ENCODE results near the gene NWD2. TPM values are rescaled to one million over a fixed set of nuclear protein-coding genes. Genes with fewer than 3 reads are reported as not detected.

Gene NWD2
- total and polyA plus RNA-seq, 12 donors, result under 0.01 to 0.91 (median 0.04) TPM; not detected in 4

- Histone ChIP-seq H3K27ac (no peak overlapping the region), H3K4me3 (no peak overlapping the region), H3K27me3 (peaks cover 23% of the 10 kb centered on the region), H3K4me1 (replicated peaks in 1 of 2) (no peaks in the 10 kb centered on the region), H3K9me3 (replicated peaks in 1 of 3) (no peaks in the 10 kb centered on the region), H3K36me3 (replicated peaks in 1 of 2) (no peaks in the 10 kb centered on the region)
- DNase-seq, result no peak
- 61 to 76% (median 69%) methylated on average over 3 of the region's 3 CpGs for WGBS, 4 donors
- no peak for TF ChIP-seq POLR2A (IDR thresholded peaks at IDR 0.05)
- TF ChIP-seq CTCF (IDR thresholded peaks at IDR 0.05), result no peak
- intact Hi-C loops (cut with DNase I), result loop anchor here in 1 of 2 donors (10.0 kb wide), 1 partner anchor 117 kb away; no protein-coding TSS in a partner anchor
Measured at GRCh38 chr4:37447886-37448285, 203.3 kb downstream of the NWD2 start.

GRCh38 chr4:37450309-37450708, 205.8 kb downstream of the NWD2 start:
- Histone ChIP-seq H3K27ac (no peak overlapping the region), H3K9me3 (replicated peaks in 1 of 3) (no peaks in the 10 kb centered on the region), H3K27me3 (peaks cover 37% of the 10 kb centered on the region), H3K36me3 (replicated peaks in 1 of 2) (no peaks in the 10 kb centered on the region), H3K4me1 (replicated peaks in 1 of 2) (peaks cover 6 to 14% of the 10 kb centered on the region in 2 donors), H3K4me3 (no peak overlapping the region)
- WGBS, 4 donors, result 72 to 85% (median 81%) methylated on average over 2 of the region's 2 CpGs
- intact Hi-C loops (cut with DNase I), result loop anchor here in 1 of 2 donors (10.0 kb wide), 1 partner anchor 114 kb away; no protein-coding TSS in a partner anchor
- TF ChIP-seq POLR2A (IDR thresholded peaks at IDR 0.05), result no peak
- no peak for TF ChIP-seq CTCF (IDR thresholded peaks at IDR 0.05)
- no peak for DNase-seq

- WGBS, 4 donors, result 77 to 95% (median 80%) methylated on average over 1 of the region's 1 CpG
- Histone ChIP-seq H3K27ac (no peak overlapping the region), H3K36me3 (replicated peaks in 1 of 2) (no peaks in the 10 kb centered on the region), H3K9me3 (replicated peaks in 1 of 3) (no peaks in the 10 kb centered on the region), H3K4me1 (replicated peaks in 1 of 2) (peaks cover 6 to 14% of the 10 kb centered on the region in 2 donors), H3K4me3 (no peak overlapping the region), H3K27me3 (peaks cover 43% of the 10 kb centered on the region)
- TF ChIP-seq CTCF (IDR thresholded peaks at IDR 0.05), result no peak
- no peak for TF ChIP-seq POLR2A (IDR thresholded peaks at IDR 0.05)
- intact Hi-C loops (cut with DNase I), result loop anchor here in 1 of 2 donors (10.0 kb wide), 1 partner anchor 114 kb away; no protein-coding TSS in a partner anchor
- no peak for DNase-seq
Measured at GRCh38 chr4:37450911-37451310, 206.4 kb downstream of the NWD2 start.

- no peak overlapping the region for H3K4me3 ChIP-seq
- no peaks in the 10 kb centered on the region for H3K9me3 ChIP-seq (replicated peaks in 1 of 3)
- DNase-seq, result no peak
- intact Hi-C loops (cut with DNase I), result loop anchor here in 1 of 2 donors (10.0 kb wide), 1 partner anchor 113 kb away; no protein-coding TSS in a partner anchor
- 52 to 68% (median 59%) methylated on average over 2 of the region's 2 CpGs for WGBS, 4 donors
- TF ChIP-seq CTCF (IDR thresholded peaks at IDR 0.05), result no peak
- TF ChIP-seq POLR2A (IDR thresholded peaks at IDR 0.05), result no peak
- no peaks in the 10 kb centered on the region for H3K36me3 ChIP-seq (replicated peaks in 1 of 2)
- H3K27me3 ChIP-seq, result peaks cover 44% of the 10 kb centered on the region
- peaks cover 6 to 14% of the 10 kb centered on the region in 2 donors for H3K4me1 ChIP-seq (replicated peaks in 1 of 2)
- no peak overlapping the region for H3K27ac ChIP-seq
Measured at GRCh38 chr4:37451656-37452055, 207.1 kb downstream of the NWD2 start.

All from adrenal gland (tissue), 12 donors.